ENCODE data around the gene SLC29A4. TPM values are rescaled to one million over a fixed set of nuclear protein-coding genes. Genes with fewer than 3 reads are reported as not detected.
A peak's percentile ranks its signal among the peaks of the same experiment; 100 is the strongest.
"Not testable (repeated sequence)": the region's sequence is repeated elsewhere in the genome, so short reads cannot be mapped to it uniquely, and the experiment has no call there.

SLC29A4 gene
- total RNA-seq, 1 experiment from 2014 or later: 6.9 TPM

- DNase-seq (ENCODE audit: low read depth): not testable (repeated sequence)
Observed at GRCh38 chr7:5323800-5324781, 41.3 kb downstream of the SLC29A4 start.

- no peak for DNase-seq (ENCODE audit: low read depth)
Observed at GRCh38 chr7:5324961-5325360, 42.2 kb downstream of the SLC29A4 start.

GRCh38 chr7:5330288-5330687 lies 47.5 kb downstream of the SLC29A4 start:
- DNase-seq (ENCODE audit: low read depth): no peak

GRCh38 chr7:5332579-5332978 lies 49.8 kb downstream of the SLC29A4 start:
- no peak for DNase-seq (ENCODE audit: low read depth)

- no peak for DNase-seq (ENCODE audit: low read depth)
Observed at GRCh38 chr7:5333121-5334045, 50.6 kb downstream of the SLC29A4 start.

- DNase-seq (ENCODE audit: low read depth): no peak
Observed at GRCh38 chr7:5334671-5335070, 51.9 kb downstream of the SLC29A4 start.

GRCh38 chr7:5337047-5337446 lies 54.3 kb downstream of the SLC29A4 start:
- no peak for DNase-seq (ENCODE audit: low read depth)

- DNase-seq (ENCODE audit: low read depth): no peak
Observed at GRCh38 chr7:5339955-5340354, 57.2 kb downstream of the SLC29A4 start.

- DNase-seq (ENCODE audit: low read depth): no peak
Observed at GRCh38 chr7:5342631-5343030, 59.9 kb downstream of the SLC29A4 start.

GRCh38 chr7:5343884-5344283 lies 61.1 kb downstream of the SLC29A4 start:
- no peak for DNase-seq (ENCODE audit: low read depth)

- DNase-seq (ENCODE audit: low read depth): no peak
Observed at GRCh38 chr7:5344342-5344741, 61.6 kb downstream of the SLC29A4 start.

- no peak for DNase-seq (ENCODE audit: low read depth)
Observed at GRCh38 chr7:5345171-5345570, 62.4 kb downstream of the SLC29A4 start.

- no peak for DNase-seq (ENCODE audit: low read depth)
Observed at GRCh38 chr7:5345671-5346070, 62.9 kb downstream of the SLC29A4 start.

GRCh38 chr7:5348134-5349004 lies 65.6 kb downstream of the SLC29A4 start:
- DNase-seq (ENCODE audit: low read depth): no peak

GRCh38 chr7:5349005-5349380 lies 66.2 kb downstream of the SLC29A4 start:
- DNase-seq (ENCODE audit: low read depth): no peak

- no peak for DNase-seq (ENCODE audit: low read depth)
Observed at GRCh38 chr7:5349437-5350173, 66.9 kb downstream of the SLC29A4 start.

GRCh38 chr7:5350174-5350463 lies 67.4 kb downstream of the SLC29A4 start:
- no peak for DNase-seq (ENCODE audit: low read depth)

GRCh38 chr7:5350600-5351385 lies 68.0 kb downstream of the SLC29A4 start:
- DNase-seq (ENCODE audit: low read depth): no peak

- peak; percentile 18 for DNase-seq (ENCODE audit: low read depth)
Observed at GRCh38 chr7:5351507-5352265, 68.9 kb downstream of the SLC29A4 start.
